Suprapubic skin (tissue), 4 donors: ENCODE data around the gene NSMCE3.

Experiments
- EP300 ChIP-seq: sonication (generic); formaldehyde crosslinking; IDR thresholded peaks from one replicate; pipeline ENCODE4 v1.6.1; 2017; ENCODE audit warnings: antibody characterized with exemption
- POLR2A ChIP-seq, 2 donors: fragments of 450-650 bp; IDR thresholded peaks; one replicate each; pipeline ENCODE4 v1.6.1; 2017; ENCODE audit warnings: antibody characterized with exemption in 2 of 2, mild to moderate bottlenecking in 2 of 2, moderate library complexity in 2 of 2
- POLR2AphosphoS5 ChIP-seq, 3 donors: sonication (generic); formaldehyde crosslinking; IDR thresholded peaks; one replicate each; pipeline ENCODE4 v1.6.1; 2017; ENCODE audit warnings: antibody characterized with exemption in 3 of 3
- TF ChIP-seq, protein P1 (sequence below), 2 donors: fragments of 200-600 bp in 1 of 2; fragments of 450-650 bp in 1 of 2; sonication (generic) in 1 of 2; IDR thresholded peaks; one replicate each; pipeline ENCODE4 v1.5.1; 2016 to 2019; ENCODE audit warnings: antibody characterized with exemption in 2 of 2, mild to moderate bottlenecking in 1 of 2, moderate library complexity in 1 of 2

DNA sequence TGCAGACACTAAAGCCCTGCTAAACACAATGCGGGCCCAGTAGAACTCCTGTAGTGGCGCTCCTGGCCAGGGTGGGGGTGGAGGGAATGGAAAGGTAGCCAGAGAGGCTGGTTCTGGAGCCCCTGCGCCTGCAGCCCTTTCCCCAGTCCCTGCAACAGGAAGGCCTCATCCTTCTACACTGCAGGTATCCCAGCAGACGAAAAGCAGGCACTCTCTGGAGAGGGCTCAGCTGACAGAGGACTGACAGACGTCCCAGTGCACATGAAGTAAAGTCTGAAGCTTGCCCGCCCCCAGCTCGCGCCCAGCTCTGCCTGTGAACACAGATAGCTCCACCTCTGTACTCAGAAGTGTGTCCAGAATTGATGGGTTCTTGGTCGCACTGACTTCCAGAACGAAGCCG, 46.0 kb downstream of the NSMCE3 start:
- TF ChIP-seq, protein P1, sequence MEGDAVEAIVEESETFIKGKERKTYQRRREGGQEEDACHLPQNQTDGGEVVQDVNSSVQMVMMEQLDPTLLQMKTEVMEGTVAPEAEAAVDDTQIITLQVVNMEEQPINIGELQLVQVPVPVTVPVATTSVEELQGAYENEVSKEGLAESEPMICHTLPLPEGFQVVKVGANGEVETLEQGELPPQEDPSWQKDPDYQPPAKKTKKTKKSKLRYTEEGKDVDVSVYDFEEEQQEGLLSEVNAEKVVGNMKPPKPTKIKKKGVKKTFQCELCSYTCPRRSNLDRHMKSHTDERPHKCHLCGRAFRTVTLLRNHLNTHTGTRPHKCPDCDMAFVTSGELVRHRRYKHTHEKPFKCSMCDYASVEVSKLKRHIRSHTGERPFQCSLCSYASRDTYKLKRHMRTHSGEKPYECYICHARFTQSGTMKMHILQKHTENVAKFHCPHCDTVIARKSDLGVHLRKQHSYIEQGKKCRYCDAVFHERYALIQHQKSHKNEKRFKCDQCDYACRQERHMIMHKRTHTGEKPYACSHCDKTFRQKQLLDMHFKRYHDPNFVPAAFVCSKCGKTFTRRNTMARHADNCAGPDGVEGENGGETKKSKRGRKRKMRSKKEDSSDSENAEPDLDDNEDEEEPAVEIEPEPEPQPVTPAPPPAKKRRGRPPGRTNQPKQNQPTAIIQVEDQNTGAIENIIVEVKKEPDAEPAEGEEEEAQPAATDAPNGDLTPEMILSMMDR (IDR thresholded peaks at IDR 0.05): no peak
- no peak for TF ChIP-seq POLR2A (IDR thresholded peaks at IDR 0.05)
- no peak for TF ChIP-seq POLR2AphosphoS5 (IDR thresholded peaks at IDR 0.05)
- TF ChIP-seq EP300: no peak
